GM11168 (cell line): Measurements from ENCODE around the gene PLG.
"Not testable (repeated sequence)": the region's sequence is repeated elsewhere in the genome, so short reads cannot be mapped to it uniquely, and the experiment has no call there.

Experiments
- in situ Hi-C: fragments of 300-500 bp; cut with MboI; formaldehyde crosslinking; loops from one replicate; pipeline ENCODE4 v1.12.0; 2022; ENCODE audit warnings: low sequenced_read_pairs; ENCODE audit not compliant: unreplicated experiment

Gene PLG

GRCh38 chr6:160696884-160697283 lies 5.2 kb upstream of the PLG start:
- in situ Hi-C loops, result not testable (repeated sequence)

- in situ Hi-C loops, result no loop called here
These were observed 4.2 kb upstream of the PLG start for GRCh38 chr6:160697826-160698225.

DNA sequence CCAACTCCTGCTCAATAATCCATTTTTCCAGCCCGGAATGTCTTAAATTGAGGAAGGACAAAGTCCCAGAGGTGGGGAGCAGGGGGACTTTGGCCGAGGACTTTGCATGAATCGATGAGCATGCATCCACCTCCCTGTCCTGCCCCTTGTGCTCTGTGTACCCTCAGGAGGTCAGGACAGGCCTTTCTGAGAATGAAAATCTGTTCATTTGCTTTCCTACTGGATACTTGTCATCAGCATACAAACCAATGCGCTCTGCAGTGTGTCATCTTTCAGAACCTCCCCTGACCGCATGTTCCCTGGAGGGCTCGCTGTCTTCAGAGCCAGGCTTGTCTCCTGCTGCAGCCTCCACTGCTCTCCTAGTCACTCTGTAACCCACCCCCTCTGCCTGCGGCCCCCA lies 2.6 kb downstream of the PLG start:
- in situ Hi-C loops, result not testable (repeated sequence)

DNA sequence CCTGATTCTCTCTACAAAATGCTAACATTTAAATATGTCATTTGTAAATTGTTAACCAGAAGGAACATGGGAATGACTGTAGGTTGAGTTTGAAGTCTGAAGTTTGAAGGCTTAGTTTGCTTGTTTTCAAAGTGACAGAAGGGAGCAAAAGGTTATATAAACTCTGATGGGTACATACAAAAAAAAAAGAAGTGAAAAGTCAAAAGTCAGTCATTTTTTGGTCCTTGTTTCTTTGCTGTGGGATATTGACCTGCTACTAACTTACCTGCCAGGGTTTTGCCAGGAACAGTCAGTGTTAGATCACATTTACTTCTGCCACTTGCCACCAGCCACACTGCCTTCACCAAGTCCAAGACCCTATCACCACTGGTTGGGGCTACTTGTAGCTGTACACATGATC lies 6.9 kb downstream of the PLG start:
- in situ Hi-C loops, result not testable (repeated sequence)

GRCh38 chr6:160714731-160715316 lies 12.8 kb downstream of the PLG start:
- in situ Hi-C loops, result no loop called here

GRCh38 chr6:160730911-160731310 lies 28.9 kb downstream of the PLG start:
- in situ Hi-C loops, result loop anchor here (10.0 kb wide), 1 partner anchor 644 kb away; no protein-coding TSS in a partner anchor

DNA sequence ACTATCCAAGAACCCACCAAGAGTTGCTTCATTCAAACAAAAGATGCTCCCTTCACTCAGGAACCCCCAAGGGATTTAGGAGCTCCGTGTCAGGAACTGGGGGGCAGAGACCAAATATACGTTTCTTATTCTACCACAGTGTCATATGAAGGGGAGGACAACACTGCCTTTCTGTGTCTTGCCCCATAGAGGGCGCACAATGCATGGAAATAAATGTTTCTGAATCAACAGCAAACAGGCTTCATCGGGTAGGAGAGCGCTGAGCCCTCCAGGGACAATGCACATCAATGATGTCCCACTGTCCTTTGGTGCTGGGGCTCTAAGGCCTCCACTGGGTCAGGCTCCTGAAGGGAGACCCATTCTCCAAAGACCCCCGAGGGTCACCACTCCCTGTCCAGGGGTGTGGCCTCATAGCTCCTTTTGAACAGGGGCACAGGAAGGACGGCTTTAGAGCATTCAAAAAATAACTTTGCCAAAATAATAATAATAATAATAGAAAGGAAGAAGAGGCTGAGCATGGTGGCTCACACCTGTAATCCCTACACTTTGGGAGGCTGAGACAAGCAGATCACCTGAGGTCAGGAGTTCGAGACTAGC lies 31.1 kb downstream of the PLG start:
- in situ Hi-C loops, result loop anchor here (10.0 kb wide), 1 partner anchor 642 kb away; no protein-coding TSS in a partner anchor

DNA sequence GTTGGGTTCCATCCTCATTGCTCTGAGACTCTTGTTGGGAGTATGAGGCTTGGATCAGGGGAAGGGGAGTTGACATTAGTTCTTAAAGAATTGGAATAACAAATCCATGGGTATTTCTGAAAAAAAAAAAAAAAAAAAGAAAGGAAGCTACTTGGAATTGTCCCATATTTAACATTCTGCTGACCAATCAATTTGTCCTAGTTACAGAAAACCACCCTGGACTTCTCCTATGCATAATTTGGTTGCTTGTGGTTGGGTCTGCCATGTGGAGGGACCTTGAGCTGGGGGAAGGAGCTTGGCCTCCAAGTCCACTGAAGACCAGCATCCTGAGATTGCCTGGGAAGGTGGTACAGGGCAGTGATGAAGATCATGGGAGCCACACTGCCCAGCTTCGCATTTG lies 32.6 kb downstream of the PLG start:
- in situ Hi-C loops, result loop anchor here (10.0 kb wide), 1 partner anchor 640 kb away; no protein-coding TSS in a partner anchor

GRCh38 chr6:160735523-160735922 lies 33.5 kb downstream of the PLG start:
- in situ Hi-C loops, result loop anchor here (10.0 kb wide), 1 partner anchor 639 kb away; no protein-coding TSS in a partner anchor

DNA sequence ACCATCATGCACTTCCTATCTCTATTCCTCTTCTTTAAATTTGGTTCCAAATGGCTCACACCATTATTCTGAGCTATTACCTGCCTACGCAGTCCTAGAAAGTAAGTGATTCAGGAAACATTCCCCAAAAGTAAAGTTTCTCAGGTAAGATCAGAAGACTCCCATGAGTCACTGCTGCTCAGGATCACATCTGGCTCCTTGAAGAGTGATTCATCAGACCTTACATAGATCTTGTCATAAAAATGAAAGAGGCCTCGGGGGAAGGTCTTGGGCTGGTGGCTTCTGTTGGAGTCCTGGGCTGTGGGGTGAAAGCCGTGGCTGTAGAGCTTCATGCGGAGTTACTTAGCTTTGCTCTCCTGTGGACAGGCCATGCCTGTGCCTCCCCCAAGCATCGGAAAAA lies 35.9 kb downstream of the PLG start:
- in situ Hi-C loops, result loop anchor here (10.0 kb wide), 1 partner anchor 637 kb away; no protein-coding TSS in a partner anchor

DNA sequence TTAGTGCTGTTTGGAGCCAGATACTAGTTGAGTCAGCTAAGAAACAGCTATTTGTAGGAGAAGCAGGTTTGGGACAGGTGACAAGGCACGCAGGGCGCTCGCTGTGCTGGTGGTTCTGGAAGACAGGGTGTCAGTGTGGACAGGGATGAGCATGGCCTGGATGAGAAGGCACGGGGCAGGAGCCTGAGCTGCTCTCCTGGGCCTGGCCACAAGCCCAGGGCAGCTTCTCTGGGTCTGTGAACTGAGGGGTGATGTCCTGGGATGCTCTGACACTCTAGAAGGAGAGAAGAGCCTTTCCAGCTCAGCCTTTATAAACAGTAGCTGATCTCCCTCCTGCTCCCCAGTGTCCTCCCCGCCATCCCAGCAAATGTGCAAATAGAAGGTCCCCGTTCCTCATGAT lies 37.9 kb downstream of the PLG start:
- in situ Hi-C loops, result loop anchor here (10.0 kb wide), 1 partner anchor 635 kb away; no protein-coding TSS in a partner anchor

- in situ Hi-C loops, result not testable (repeated sequence)
These were observed 39.0 kb downstream of the PLG start for GRCh38 chr6:160741012-160741411.

DNA sequence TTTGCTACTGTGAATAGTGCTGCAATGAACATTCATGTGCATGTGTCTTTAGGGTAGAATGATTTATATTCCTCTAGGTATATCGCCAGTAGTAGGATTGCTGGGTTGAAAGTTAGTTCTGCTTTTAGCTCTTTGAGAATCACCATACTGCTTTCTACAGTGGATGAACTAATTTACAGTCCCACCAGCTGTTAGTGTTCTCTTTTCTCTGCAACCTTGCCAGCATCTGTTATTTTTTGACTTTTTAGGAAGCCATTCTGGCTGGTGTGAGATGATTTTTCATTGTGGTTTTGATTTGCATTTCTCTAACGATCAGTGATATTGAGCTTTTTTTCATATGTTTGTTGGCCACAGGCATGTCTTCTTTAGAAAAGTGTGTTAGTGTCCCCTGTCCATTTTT lies 40.0 kb downstream of the PLG start:
- in situ Hi-C loops, result no loop called here

DNA sequence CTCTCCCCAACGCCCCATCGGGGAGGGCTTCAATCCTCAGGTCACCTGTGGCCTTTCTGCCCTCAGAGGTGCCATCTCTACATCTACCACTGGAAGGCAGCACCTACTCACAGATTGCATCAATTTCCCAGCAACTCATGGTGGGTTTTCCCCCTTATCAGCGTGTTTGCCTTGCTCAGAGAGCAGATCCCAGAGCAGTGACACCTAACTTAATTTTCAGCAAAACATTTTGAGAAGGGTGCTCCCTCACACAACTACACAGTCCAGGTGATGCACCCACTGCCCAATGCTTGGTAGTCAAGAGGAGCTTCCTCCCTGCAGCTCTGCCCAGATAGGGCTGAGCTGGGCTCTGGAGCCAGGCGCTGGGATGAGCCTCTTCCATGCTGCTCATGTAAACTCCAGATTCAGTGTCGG lies 48.2 kb downstream of the PLG start:
- in situ Hi-C loops, result loop anchor here (25.0 kb wide), 1 partner anchor 362 kb away; no protein-coding TSS in a partner anchor

GRCh38 chr6:160753211-160753610 lies 51.2 kb downstream of the PLG start:
- in situ Hi-C loops, result loop anchor here (25.0 kb wide), 1 partner anchor 359 kb away; no protein-coding TSS in a partner anchor

- in situ Hi-C loops, result loop anchor here (25.0 kb wide), 1 partner anchor 357 kb away; no protein-coding TSS in a partner anchor
These were observed 53.1 kb downstream of the PLG start for GRCh38 chr6:160755165-160755564.

DNA sequence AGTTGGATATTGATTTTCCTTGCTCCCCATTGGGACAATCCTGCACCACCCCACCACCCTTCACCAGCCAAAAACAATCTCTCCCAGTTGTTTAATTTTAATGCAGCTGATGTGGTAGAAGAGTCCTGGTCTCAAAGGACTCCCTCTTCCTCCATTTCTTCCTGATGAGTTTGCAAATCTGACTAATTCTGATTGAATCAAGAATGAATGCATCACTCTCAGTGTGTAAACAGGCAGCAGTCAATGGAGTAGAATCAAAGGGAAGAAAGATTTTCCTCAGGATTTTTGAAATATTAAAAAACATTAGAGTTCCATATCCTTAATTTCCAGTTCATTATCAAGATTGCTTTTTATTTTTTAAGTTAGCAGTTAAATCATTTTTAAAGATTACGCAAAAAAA lies 54.0 kb downstream of the PLG start:
- in situ Hi-C loops, result loop anchor here (25.0 kb wide), 1 partner anchor 356 kb away; no protein-coding TSS in a partner anchor

- in situ Hi-C loops, result loop anchor here (25.0 kb wide), 1 partner anchor 355 kb away; no protein-coding TSS in a partner anchor
These were observed 54.8 kb downstream of the PLG start for GRCh38 chr6:160756871-160757270.

GRCh38 chr6:160764847-160765246 lies 62.8 kb downstream of the PLG start:
- in situ Hi-C loops, result loop anchor here (25.0 kb wide), 1 partner anchor 347 kb away; no protein-coding TSS in a partner anchor

DNA sequence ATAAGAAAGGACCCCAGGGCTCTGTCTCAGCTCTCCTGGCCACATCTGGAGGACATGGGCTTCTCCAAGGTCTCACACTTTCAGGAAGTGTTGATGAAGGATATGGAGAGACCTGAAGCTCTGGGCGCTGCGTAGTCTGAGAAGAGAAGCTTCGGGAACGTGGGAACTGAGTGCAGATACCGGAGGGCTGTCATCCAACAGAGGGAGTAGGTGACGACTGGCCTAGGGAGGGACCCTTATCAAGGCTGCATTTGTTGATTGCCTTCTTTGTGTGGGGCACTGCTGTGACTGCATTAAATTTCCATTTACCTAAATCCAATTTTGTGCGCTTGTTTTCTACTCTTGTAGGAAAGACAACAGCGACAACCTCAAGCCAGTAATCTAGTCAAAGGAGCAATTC lies 63.4 kb downstream of the PLG start:
- in situ Hi-C loops, result loop anchor here (25.0 kb wide), 1 partner anchor 347 kb away; no protein-coding TSS in a partner anchor

DNA sequence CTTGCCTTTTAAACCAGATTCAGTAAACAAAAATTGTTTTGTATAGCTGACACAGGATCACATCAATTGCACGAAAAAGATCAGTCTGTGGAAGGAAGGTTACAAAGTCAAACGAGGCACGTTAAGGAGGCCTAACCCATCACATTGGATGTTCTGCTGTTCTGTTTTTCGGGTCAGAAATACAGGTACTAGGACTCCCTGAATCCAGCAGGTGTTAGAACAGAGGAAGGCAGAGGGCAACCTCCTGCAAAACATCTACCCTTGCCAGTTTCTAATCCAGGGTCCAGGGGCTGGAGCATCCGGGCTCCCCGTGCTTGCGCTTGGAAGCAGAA lies 64.6 kb downstream of the PLG start:
- in situ Hi-C loops, result loop anchor here (25.0 kb wide), 1 partner anchor 346 kb away; no protein-coding TSS in a partner anchor
